HepG2 (cell line): Measurements from ENCODE around the gene SHC1. TPM values are rescaled to one million over a fixed set of nuclear protein-coding genes. Genes with fewer than 3 reads are reported as not detected.

ENCODE experiments used
- CBFB ChIP-seq: sonication (generic); formaldehyde crosslinking; IDR thresholded peaks from 2 replicates; pipeline ENCODE4 v1.4.0; 2020; ENCODE audit warnings: missing genetic modification reagents
- CBX1 ChIP-seq: IDR thresholded peaks from one replicate; pipeline ENCODE4 v1.6.1; 2016; ENCODE audit warnings: antibody characterized with exemption, low read depth
- DMAP1 ChIP-seq: IDR thresholded peaks from 2 replicates; pipeline ENCODE4 v1.6.1; 2016
- DNMT3B ChIP-seq: conservative IDR thresholded peaks from 2 replicates; pipeline ENCODE4 v1.6.1; 2016; ENCODE audit warnings: missing biosample characterization, control low read depth
- EEA1 ChIP-seq: sonication (generic); formaldehyde crosslinking; IDR thresholded peaks from 2 replicates; pipeline ENCODE4 v1.5.1; 2020; ENCODE audit warnings: mild to moderate bottlenecking, missing genetic modification reagents, borderline replicate concordance
- EHMT2 ChIP-seq: fragments of 200-600 bp; sonication (generic); IDR thresholded peaks from 2 replicates; pipeline ENCODE4 v1.7.0; 2017; ENCODE audit warnings: antibody characterized with exemption, low read depth, low read length, borderline replicate concordance
- FOSL2 ChIP-seq: sonication (generic); formaldehyde crosslinking; IDR thresholded peaks from 2 replicates; pipeline ENCODE4 v1.4.0; 2020; ENCODE audit warnings: missing genetic modification reagents
- FOXJ3 ChIP-seq: sonication (generic); formaldehyde crosslinking; IDR thresholded peaks from 2 replicates; pipeline ENCODE4 v1.4.0; 2020; ENCODE audit warnings: missing genetic modification reagents, mild to moderate bottlenecking, borderline replicate concordance
- IRX3 ChIP-seq: sonication (generic); formaldehyde crosslinking; IDR thresholded peaks from 2 replicates; pipeline ENCODE4 v1.8.1; 2023; ENCODE audit warnings: mild to moderate bottlenecking, low read depth, missing genetic modification reagents, borderline replicate concordance
- KDM6A ChIP-seq: IDR thresholded peaks from 2 replicates; pipeline ENCODE4 v1.6.1; 2016; ENCODE audit warnings: low read depth
- KLF13 ChIP-seq: sonication (generic); formaldehyde crosslinking; IDR thresholded peaks from 2 replicates; pipeline ENCODE4 v1.4.0; 2020; ENCODE audit warnings: mild to moderate bottlenecking, missing genetic modification reagents
- MED13 ChIP-seq: sonication (generic); formaldehyde crosslinking; IDR thresholded peaks from 2 replicates; pipeline ENCODE4 v1.5.0; 2020; ENCODE audit warnings: missing genetic modification reagents
- MTERF4 ChIP-seq: sonication (generic); formaldehyde crosslinking; IDR thresholded peaks from 2 replicates; pipeline ENCODE4 v1.8.0; 2023; ENCODE audit warnings: mild to moderate bottlenecking, missing genetic modification reagents
- PLRG1 ChIP-seq: fragments of 450-650 bp; conservative IDR thresholded peaks from 2 replicates; pipeline ENCODE4 v1.6.1; 2016
- STAG1 ChIP-seq: sonication (generic); formaldehyde crosslinking; IDR thresholded peaks from 2 replicates; pipeline ENCODE4 v1.4.0; 2020; ENCODE audit warnings: missing genetic modification reagents
- SUZ12 ChIP-seq: fragments of 150-350 bp; IDR thresholded peaks from 2 replicates; pipeline ENCODE4 v1.6.1; 2014; ENCODE audit warnings: low read depth, low read length
- TBP ChIP-seq: sonication (generic); formaldehyde crosslinking; IDR thresholded peaks from 2 replicates; pipeline ENCODE4 v1.5.0; 2020; ENCODE audit warnings: missing genetic modification reagents
- ZNF124 ChIP-seq: sonication (generic); formaldehyde crosslinking; IDR thresholded peaks from 2 replicates; pipeline ENCODE4 v1.4.0; 2020; ENCODE audit warnings: missing genetic modification reagents
- ZNF17 ChIP-seq: sonication (generic); formaldehyde crosslinking; IDR thresholded peaks from 2 replicates; pipeline ENCODE4 v1.5.0; 2020; ENCODE audit warnings: mild to moderate bottlenecking, missing genetic modification reagents
- ZNF605 ChIP-seq: sonication (generic); formaldehyde crosslinking; IDR thresholded peaks from 2 replicates; pipeline ENCODE4 v1.8.0; 2022; ENCODE audit warnings: mild to moderate bottlenecking, missing genetic modification reagents
- ZNF839 ChIP-seq: sonication (generic); formaldehyde crosslinking; IDR thresholded peaks from 2 replicates; pipeline ENCODE4 v1.4.0; 2020; ENCODE audit warnings: missing genetic modification reagents, mild to moderate bottlenecking, borderline replicate concordance
- polyA plus RNA-seq, 8 experiments: library from polyadenylated mRNA; depleted of rRNA in 3 of 8; stranded (reverse) in 7 of 8; unstranded in 1 of 8; fragments of >200 nt; fragmentation: Illumina TruSeq in 4 of 8; extraction: Trizol in 4 of 8; gene quantifications; 2 replicates each; pipeline versions ENCODE4 v1.2.1 to v1.2.3, GENCODE V29; 2011 to 2016; ENCODE audit warnings: low read depth in 4 of 8, missing spikeins in 1 of 8, mixed read lengths in 1 of 8; ENCODE audit not compliant: insufficient read depth in 1 of 8
- total RNA-seq, 5 experiments: library from RNA; depleted of rRNA; stranded (reverse); fragments of >200 nt; fragmentation: Illumina TruSeq; extraction: Trizol; gene quantifications; 2 replicates each; pipeline ENCODE4 v1.2.3, GENCODE V29; 2016; ENCODE audit warnings: low read depth in 1 of 5
- TF ChIP-seq, protein P1 (sequence below): sonication (generic); formaldehyde crosslinking; IDR thresholded peaks from 2 replicates; pipeline ENCODE4 v1.4.0; 2020; ENCODE audit warnings: missing genetic modification reagents, borderline replicate concordance
- TF ChIP-seq, protein P2 (sequence below): IDR thresholded peaks from 2 replicates; pipeline ENCODE4 v1.6.1; 2016; ENCODE audit warnings: missing compliant biosample characterization, missing genetic modification reagents, borderline replicate concordance
- TF ChIP-seq, protein P3 (sequence below): IDR thresholded peaks from 2 replicates; pipeline ENCODE4 v1.6.1; 2012; ENCODE audit warnings: low read depth, low read length, improper control_type of control experiment
- TF ChIP-seq, protein P4 (sequence below): sonication (generic); formaldehyde crosslinking; IDR thresholded peaks from 2 replicates; pipeline ENCODE4 v1.4.0; 2020; ENCODE audit warnings: mild to moderate bottlenecking, missing genetic modification reagents

Gene SHC1
- total and polyA plus RNA-seq, 2 of the 13 experiments (the other 11 are each of a cell fraction or from before 2014, with no cell fraction given) = 52.0 to 137 TPM

DNA sequence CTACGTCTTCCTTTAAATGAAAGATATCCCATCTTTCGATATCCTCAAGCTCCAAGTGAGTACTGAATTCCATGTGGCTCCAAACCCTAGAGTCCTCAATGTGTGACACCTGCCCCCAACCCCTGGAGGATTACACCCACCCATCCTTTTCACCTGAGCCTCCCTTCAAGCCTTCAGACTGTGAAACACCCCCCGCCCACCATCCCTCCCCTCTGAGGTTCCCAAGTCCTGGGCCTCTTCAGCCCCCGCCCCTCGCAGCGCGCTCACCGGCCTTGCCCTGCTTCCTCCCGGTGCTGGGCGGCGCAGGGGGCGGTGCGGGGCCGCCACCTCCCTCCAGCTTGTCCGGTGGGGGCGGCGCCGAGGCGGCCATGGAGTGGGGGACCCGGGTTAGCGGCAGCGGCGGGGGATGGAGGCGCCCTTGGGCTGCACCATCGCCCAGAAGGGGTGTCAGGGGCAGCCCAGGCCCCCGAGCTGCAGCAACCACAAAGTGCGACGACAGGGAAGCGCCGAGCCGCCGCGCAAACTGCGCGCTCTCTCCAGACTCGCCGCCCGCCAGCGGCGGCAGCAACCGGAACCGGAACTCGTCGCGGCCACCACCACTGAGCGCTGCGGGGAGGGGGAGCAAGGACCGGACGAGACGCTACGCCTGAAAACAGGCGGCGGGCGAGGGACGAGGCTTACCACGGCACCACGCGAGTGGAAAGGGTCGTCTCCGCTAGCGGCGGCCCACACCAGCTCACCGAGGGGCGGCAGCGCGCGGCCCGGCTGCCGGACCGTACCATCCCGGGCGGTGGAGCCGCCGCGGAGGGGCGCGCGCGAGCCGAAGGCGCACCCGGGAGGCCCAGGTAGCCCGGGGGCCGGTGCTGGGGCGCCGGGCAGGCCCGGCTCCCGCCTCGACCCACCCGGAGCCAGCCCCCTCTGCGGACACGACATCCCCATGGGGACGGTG, 9.1 kb downstream of the SHC1 start, which contains the start of gene PYGO2 (continued):
- TF ChIP-seq, protein P1, sequence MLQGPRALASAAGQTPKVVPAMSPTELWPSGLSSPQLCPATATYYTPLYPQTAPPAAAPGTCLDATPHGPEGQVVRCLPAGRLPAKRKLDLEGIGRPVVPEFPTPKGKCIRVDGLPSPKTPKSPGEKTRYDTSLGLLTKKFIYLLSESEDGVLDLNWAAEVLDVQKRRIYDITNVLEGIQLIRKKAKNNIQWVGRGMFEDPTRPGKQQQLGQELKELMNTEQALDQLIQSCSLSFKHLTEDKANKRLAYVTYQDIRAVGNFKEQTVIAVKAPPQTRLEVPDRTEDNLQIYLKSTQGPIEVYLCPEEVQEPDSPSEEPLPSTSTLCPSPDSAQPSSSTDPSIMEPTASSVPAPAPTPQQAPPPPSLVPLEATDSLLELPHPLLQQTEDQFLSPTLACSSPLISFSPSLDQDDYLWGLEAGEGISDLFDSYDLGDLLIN (CRISPR knock-in tag) = no peak
- peak; percentile 84 for TF ChIP-seq CBFB (CRISPR knock-in tag)
- peak; percentile 50; the same call in 1 of the 2 replicates for TF ChIP-seq DMAP1
- TF ChIP-seq EHMT2 = no peak
- peak; percentile 33; the same call in 1 of the 2 replicates for TF ChIP-seq FOSL2 (CRISPR knock-in tag)
- TF ChIP-seq FOXJ3 (CRISPR knock-in tag) = no peak
- TF ChIP-seq EEA1 (CRISPR knock-in tag) = 0 out of 2 replicates have a peak, but pooled peaks have one; percentile 45
- TF ChIP-seq, protein P2, sequence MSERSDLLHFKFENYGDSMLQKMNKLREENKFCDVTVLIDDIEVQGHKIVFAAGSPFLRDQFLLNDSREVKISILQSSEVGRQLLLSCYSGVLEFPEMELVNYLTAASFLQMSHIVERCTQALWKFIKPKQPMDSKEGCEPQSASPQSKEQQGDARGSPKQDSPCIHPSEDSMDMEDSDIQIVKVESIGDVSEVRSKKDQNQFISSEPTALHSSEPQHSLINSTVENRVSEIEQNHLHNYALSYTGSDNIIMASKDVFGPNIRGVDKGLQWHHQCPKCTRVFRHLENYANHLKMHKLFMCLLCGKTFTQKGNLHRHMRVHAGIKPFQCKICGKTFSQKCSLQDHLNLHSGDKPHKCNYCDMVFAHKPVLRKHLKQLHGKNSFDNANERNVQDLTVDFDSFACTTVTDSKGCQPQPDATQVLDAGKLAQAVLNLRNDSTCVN (CRISPR knock-in tag) = no peak
- TF ChIP-seq IRX3 = no peak; the same call in 1 of the 2 replicates
- no peak for TF ChIP-seq KDM6A
- peak; percentile 46; the same call in 1 of the 2 replicates for TF ChIP-seq ZNF839 (CRISPR knock-in tag)
- TF ChIP-seq SUZ12 = no peak
- no peak for TF ChIP-seq CBX1
- TF ChIP-seq PLRG1 = no peak
- TF ChIP-seq, protein P3, sequence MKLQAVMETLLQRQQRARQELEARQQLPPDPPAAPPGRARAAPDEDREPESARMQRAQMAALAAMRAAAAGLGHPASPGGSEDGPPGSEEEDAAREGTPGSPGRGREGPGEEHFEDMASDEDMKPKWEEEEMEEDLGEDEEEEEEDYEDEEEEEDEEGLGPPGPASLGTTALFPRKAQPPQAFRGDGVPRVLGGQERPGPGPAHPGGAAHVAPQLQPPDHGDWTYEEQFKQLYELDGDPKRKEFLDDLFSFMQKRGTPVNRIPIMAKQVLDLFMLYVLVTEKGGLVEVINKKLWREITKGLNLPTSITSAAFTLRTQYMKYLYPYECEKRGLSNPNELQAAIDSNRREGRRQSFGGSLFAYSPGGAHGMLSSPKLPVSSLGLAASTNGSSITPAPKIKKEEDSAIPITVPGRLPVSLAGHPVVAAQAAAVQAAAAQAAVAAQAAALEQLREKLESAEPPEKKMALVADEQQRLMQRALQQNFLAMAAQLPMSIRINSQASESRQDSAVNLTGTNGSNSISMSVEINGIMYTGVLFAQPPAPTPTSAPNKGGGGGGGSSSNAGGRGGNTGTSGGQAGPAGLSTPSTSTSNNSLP = no peak
- TF ChIP-seq, protein P4, sequence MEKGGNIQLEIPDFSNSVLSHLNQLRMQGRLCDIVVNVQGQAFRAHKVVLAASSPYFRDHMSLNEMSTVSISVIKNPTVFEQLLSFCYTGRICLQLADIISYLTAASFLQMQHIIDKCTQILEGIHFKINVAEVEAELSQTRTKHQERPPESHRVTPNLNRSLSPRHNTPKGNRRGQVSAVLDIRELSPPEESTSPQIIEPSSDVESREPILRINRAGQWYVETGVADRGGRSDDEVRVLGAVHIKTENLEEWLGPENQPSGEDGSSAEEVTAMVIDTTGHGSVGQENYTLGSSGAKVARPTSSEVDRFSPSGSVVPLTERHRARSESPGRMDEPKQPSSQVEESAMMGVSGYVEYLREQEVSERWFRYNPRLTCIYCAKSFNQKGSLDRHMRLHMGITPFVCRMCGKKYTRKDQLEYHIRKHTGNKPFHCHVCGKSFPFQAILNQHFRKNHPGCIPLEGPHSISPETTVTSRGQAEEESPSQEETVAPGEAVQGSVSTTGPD = no peak
- TF ChIP-seq ZNF17 (CRISPR knock-in tag) = no peak
- no peak; the same call in 1 of the 2 replicates for TF ChIP-seq ZNF605 (CRISPR knock-in tag)
- TF ChIP-seq ZNF124 (CRISPR knock-in tag) = no peak; the same call in 1 of the 2 replicates
- no peak for TF ChIP-seq MED13 (CRISPR knock-in tag)
- TF ChIP-seq KLF13 (CRISPR knock-in tag) = no peak
- TF ChIP-seq STAG1 (CRISPR knock-in tag) = no peak; the same call in 1 of the 2 replicates
- TF ChIP-seq MTERF4 (CRISPR knock-in tag) = 0 out of 2 replicates have a peak, but pooled peaks have one; percentile 41
- TF ChIP-seq DNMT3B = no peak
- TF ChIP-seq TBP = no peak
